GM19023 (cell line): ENCODE results near the gene CFAP65.
A peak's percentile ranks its signal among the peaks of the same experiment; 100 is the strongest.

ENCODE experiments used
- ATAC-seq: cut with Tn5 transposase; IDR thresholded peaks from one replicate; pipeline ENCODE4 v1.9.1; 2021; ENCODE audit warnings: mild to moderate bottlenecking, moderate library complexity; ENCODE audit not compliant: unreplicated experiment

The CFAP65 gene

GRCh38 chr2:219060821-219061791 lies 19.8 kb upstream of the CFAP65 start, which contains the start of gene IHH:
Gene IHH, minus strand, starts transcription at chr2:219060921. Its CDS starts 454 bp downstream, at chr2:219060467.
- ATAC-seq: no peak

GRCh38 chr2:219059725-219060682 lies 18.7 kb upstream of the CFAP65 start:
- ATAC-seq: no peak

GRCh38 chr2:219059375-219059724 lies 18.0 kb upstream of the CFAP65 start:
- ATAC-seq: no peak

DNA sequence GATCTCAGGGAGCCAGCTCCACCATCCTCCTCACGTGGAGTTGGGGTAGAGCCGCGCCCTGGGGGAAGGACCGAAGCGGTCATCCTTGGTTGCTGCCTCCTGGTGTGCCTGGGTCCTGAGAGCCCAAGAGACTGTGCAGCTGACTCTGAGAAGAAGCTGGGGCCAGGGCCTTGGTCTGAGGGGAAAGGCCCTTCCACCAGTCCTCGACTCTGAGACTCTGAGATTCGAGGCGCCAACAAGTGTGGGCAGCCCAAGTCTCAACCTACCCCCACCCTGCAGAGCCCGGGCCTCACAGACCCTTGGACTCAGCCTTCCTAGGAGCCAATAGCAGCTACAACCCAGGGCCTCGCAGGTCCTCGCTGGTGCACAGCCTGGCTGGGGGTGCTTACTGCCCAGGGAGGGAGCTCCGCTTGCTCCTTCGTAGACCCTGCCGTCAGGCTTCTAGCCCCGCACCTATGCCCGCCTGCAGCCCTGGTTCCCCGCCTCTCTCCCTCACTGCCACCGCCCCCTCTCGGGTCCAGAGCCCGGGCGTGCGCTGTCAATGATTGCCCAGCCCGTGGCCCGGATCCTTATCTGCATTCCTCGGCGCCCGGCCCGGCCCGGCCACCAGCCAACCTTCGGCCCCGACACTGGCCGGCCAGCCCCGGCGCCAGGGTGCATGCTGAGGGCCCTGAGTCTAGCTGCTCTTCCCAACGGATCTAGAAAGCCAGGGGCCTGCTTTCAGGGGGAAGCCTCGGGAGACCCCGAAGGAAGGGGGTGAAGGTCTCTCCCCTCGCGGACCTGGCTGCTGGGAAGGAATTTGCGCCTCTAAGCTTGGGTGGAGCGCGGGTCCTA lies 17.4 kb upstream of the CFAP65 start:
- no peak for ATAC-seq

DNA sequence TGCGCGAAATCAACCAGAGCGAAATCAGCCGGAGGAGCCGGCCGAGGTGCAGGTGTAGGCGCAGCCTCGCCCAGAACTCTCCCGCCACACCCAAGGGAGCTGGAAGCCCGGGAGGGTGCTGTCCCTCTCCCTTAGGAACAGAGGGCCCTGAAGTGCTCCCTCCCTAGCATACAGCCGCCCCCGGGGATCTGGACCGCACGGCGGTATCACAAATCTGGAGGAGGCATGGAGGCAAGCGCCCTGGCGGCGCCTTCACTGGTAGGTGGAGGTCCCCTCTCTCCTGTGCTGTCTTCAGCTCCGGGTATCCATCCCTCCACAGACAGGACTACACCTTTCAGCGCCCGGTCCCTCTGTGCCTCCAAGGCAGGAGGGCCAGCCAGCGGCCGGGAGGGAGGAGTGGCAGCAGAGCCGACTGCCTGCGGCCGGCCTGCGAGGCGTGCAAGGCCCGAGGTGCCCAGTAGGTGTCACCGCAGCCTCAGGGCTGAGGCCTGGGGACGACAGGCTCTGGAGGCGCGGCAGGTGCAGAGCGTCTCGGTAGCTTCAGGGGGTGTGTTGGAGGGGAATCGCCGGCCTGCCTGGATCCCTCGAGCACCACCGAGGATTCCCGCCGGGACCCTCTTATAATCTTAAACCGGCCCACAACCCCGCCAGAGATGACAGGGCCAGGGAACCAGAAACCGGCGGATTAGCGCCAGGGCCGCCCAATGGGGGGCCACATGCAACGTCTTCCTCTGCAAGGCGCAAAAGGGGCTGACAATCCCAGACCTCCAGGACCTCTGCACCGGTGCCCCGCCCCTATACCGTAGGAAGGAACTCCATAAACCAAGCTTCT lies 16.6 kb upstream of the CFAP65 start:
- ATAC-seq: peak; percentile 85

- no peak for ATAC-seq
Measured at GRCh38 chr2:219056896-219057708, 15.8 kb upstream of the CFAP65 start.

- ATAC-seq: no peak
Measured at GRCh38 chr2:219056176-219056895, 15.0 kb upstream of the CFAP65 start.

- no peak for ATAC-seq
Measured at GRCh38 chr2:219054956-219055903, 13.9 kb upstream of the CFAP65 start.

DNA sequence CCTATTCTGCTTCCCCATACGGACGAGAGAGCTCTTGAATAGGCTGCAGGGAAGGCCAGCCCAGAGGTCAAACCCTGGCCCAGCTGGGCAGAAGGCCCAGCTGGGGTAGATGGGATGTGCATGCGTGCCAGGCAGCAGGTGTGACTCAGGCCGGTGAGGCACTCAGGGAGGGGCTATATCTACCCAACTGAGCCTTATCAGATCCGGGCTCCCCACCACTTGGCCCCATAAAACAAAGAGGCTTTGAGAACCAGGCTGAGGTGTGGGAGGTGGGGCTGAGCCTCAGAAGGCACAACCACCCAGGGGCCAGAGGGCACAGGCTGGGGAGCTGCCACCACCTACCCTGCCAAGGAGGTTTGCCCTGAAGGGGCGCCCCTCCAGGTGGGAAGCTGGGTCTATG lies 8.0 kb upstream of the CFAP65 start:
- no peak for ATAC-seq

GRCh38 chr2:219045937-219046550 lies 4.7 kb upstream of the CFAP65 start:
- ATAC-seq: no peak

DNA sequence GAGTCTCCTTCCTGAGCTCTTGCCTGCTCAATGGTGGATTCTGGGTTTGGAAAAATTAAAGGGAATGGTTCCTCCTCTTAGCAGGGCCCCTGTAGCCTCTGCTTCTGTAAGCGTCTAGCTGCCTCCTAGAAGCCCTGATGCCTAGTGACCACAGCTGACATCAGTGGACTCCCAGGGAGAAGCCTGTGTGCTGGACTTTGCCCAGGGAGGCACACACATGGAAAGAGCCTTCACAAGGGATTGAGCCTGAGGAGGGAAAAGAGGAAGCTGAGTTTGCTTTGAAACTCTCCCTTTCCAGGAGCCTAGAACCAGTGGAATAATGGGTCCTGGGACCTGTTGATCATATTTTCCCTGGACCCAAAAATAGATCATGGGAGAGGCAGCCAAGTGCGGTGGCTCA lies 1.4 kb upstream of the CFAP65 start:
- no peak for ATAC-seq

- ATAC-seq: no peak
Measured at GRCh38 chr2:219042157-219042556, 841 bp upstream of the CFAP65 start.

GRCh38 chr2:219038600-219038999 lies 2.7 kb downstream of the CFAP65 start:
- no peak for ATAC-seq

GRCh38 chr2:219037783-219038499 lies 3.4 kb downstream of the CFAP65 start:
- no peak for ATAC-seq

DNA sequence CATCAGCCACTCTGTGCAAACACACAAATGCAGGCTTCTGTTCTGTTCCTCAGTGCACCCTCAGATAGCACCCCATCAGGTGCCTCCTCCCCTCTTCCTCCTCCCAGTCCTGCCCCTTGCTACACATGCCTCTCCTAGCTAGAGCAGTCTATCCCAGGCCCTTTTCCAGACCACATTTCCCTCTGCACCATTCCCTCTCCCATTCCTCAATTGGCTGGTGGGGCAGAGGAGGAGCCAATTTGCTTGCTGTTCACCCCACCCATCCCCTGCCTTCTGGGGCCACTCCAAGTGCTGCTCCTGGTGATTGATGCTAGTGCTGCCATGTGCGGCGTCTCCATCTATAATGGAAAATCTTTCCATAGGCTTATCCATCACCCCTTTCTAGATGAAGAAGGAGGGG lies 5.4 kb downstream of the CFAP65 start:
- no peak for ATAC-seq

- ATAC-seq: no peak
Measured at GRCh38 chr2:219034823-219035222, 6.5 kb downstream of the CFAP65 start.
